Colonic mucosa (tissue), 4 donors: Measurements from ENCODE around the gene HK3. TPM values are rescaled to one million over a fixed set of nuclear protein-coding genes. Genes with fewer than 3 reads are reported as not detected.

Experiments
- DNase-seq: peaks from one replicate; pipeline ENCODE4 v3.0.0-alpha.2; 2020
- H3K27ac ChIP-seq: fragments of 200-600 bp; one replicate; pipeline ENCODE4 v1.8.0; 2021
- H3K27me3 ChIP-seq: fragments of 200-600 bp; one replicate; pipeline ENCODE4 v1.8.0; 2021
- H3K36me3 ChIP-seq: fragments of 200-600 bp; one replicate; pipeline ENCODE4 v1.8.0; 2021
- H3K4me1 ChIP-seq: fragments of 200-600 bp; one replicate; pipeline ENCODE4 v1.8.0; 2021; ENCODE audit warnings: mild to moderate bottlenecking
- H3K4me3 ChIP-seq: fragments of 200-600 bp; one replicate; pipeline ENCODE4 v1.8.0; 2021
- H3K9ac ChIP-seq, 2 donors: one replicate each; pipeline ENCODE4 v1.7.0; 2013; ENCODE audit warnings: control low read depth in 2 of 2, low read depth in 2 of 2, low read length in 2 of 2
- H3K9me3 ChIP-seq: fragments of 200-600 bp; one replicate; pipeline ENCODE4 v1.8.0; 2021
- CTCF ChIP-seq: fragments of 200-600 bp; IDR thresholded peaks from one replicate; pipeline ENCODE4 v1.8.0; 2022; ENCODE audit warnings: antibody characterized with exemption, mild to moderate bottlenecking
- intact Hi-C: fragments of 100-400 bp; cut with DNase I; formaldehyde crosslinking; loops from one replicate; pipeline ENCODE4 v1.14.1; 2022
- total RNA-seq, 2 donors: library from RNA; stranded (reverse); fragmentation: NEBNext Ultra II Directional in 1 of 2; extraction: Animal tissue kit (Norgen Biotek cat#: 25700) in 1 of 2; gene quantifications; one replicate each; pipeline ENCODE4 v1.2.1, GENCODE V29; 2021
- donor health status: healthy.
- donor health status: DM: no; HTN: no; CAD: no.
- donor health status: DM: no; HTN: no; CAD: no.

HK3 gene
- total RNA-seq, 2 donors from 2014 or later, result 1.6 to 3.0 TPM

- Histone ChIP-seq H3K4me1 (no peaks in the 10 kb centered on the region), H3K9me3 (no peaks in the 10 kb centered on the region), H3K27me3 (no peaks in the 10 kb centered on the region), H3K36me3 (no peaks in the 10 kb centered on the region), H3K27ac (no peak overlapping the region), H3K4me3 (no peak overlapping the region), H3K9ac (no peak overlapping the region)
- no peak for TF ChIP-seq CTCF
- no peak for DNase-seq
- intact Hi-C loops, result no loop called here
Observed at GRCh38 chr5:176868731-176869130, 30.4 kb downstream of the HK3 start.

GRCh38 chr5:176868126-176868525 lies 31.0 kb downstream of the HK3 start:
- no peak for TF ChIP-seq CTCF
- H3K27me3 ChIP-seq, result peaks cover 2% of the 10 kb centered on the region
- H3K9me3 ChIP-seq, result no peaks in the 10 kb centered on the region
- no peak for DNase-seq
- no peaks in the 10 kb centered on the region for H3K4me1 ChIP-seq
- H3K9ac ChIP-seq, result no peak overlapping the region
- intact Hi-C loops, result no loop called here
- no peaks in the 10 kb centered on the region for H3K36me3 ChIP-seq
- H3K27ac ChIP-seq, result no peak overlapping the region
- no peak overlapping the region for H3K4me3 ChIP-seq

- Histone ChIP-seq H3K36me3 (no peaks in the 10 kb centered on the region), H3K4me3 (no peak overlapping the region), H3K9ac (no peak overlapping the region), H3K27me3 (peaks cover 8% of the 10 kb centered on the region), H3K4me1 (no peaks in the 10 kb centered on the region), H3K9me3 (no peaks in the 10 kb centered on the region), H3K27ac (no peak overlapping the region)
- DNase-seq, result no peak
- intact Hi-C loops, result no loop called here
- TF ChIP-seq CTCF, result no peak
Observed at GRCh38 chr5:176866707-176867310, 32.3 kb downstream of the HK3 start.

- no peaks in the 10 kb centered on the region for H3K4me1 ChIP-seq
Observed at GRCh38 chr5:176865964-176866363, 33.2 kb downstream of the HK3 start.

GRCh38 chr5:176864755-176865154 lies 34.4 kb downstream of the HK3 start:
- no peak for TF ChIP-seq CTCF
- no peak for DNase-seq
- H3K36me3 ChIP-seq, result no peaks in the 10 kb centered on the region
- H3K27ac ChIP-seq, result no peak overlapping the region
- H3K9me3 ChIP-seq, result no peaks in the 10 kb centered on the region
- no peak overlapping the region for H3K4me3 ChIP-seq
- no peaks in the 10 kb centered on the region for H3K4me1 ChIP-seq
- no peak overlapping the region for H3K9ac ChIP-seq
- peaks cover 8% of the 10 kb centered on the region for H3K27me3 ChIP-seq
- intact Hi-C loops, result no loop called here

More at GRCh38 chr5:176865964-176866363, 33.2 kb downstream of the HK3 start:
- intact Hi-C loops, result no loop called here
- no peak for TF ChIP-seq CTCF
- Histone ChIP-seq H3K9me3 (no peaks in the 10 kb centered on the region), H3K27ac (no peak overlapping the region), H3K9ac (no peak overlapping the region), H3K36me3 (no peaks in the 10 kb centered on the region), H3K27me3 (peaks cover 8% of the 10 kb centered on the region), H3K4me3 (no peak overlapping the region)
- no peak for DNase-seq
